Thyroid gland (tissue), 4 donors: ENCODE results near the gene PLB1.

Experiments
- CTCF ChIP-seq, 6 experiments: fragments of 200-600 bp in 3 of 6; fragments of 450-650 bp in 3 of 6; sonication (generic) in 3 of 6; IDR thresholded peaks; one replicate each; pipeline ENCODE4 v1.5.1; 2016 to 2019; ENCODE audit warnings: antibody characterized with exemption in 6 of 6, mild to moderate bottlenecking in 2 of 6, inconsistent platforms in 1 of 6, moderate library complexity in 1 of 6
- POLR2A ChIP-seq, 2 donors: fragments of 450-650 bp; IDR thresholded peaks; one replicate each; pipeline ENCODE4 v1.6.1; 2017; ENCODE audit warnings: antibody characterized with exemption in 2 of 2, mild to moderate bottlenecking in 2 of 2, moderate library complexity in 1 of 2

GRCh38 chr2:28676152-28676835 lies 180.4 kb downstream of the PLB1 start:
- TF ChIP-seq POLR2A (IDR thresholded peaks at IDR 0.05) (no peak), CTCF (IDR thresholded peaks at IDR 0.05) (no peak)
